SU-DHL-6 (cell line): ENCODE measurements around the gene ARMC10.
"Not testable (repeated sequence)": the region's sequence is repeated elsewhere in the genome, so short reads cannot be mapped to it uniquely, and the experiment has no call there.

ENCODE experiments used
- H2AFZ ChIP-seq: fragments of 200-600 bp; sonication (generic); 2 replicates; pipeline ENCODE4 v1.6.1; 2014; ENCODE audit warnings: low read depth, mild to moderate bottlenecking, moderate library complexity, mixed read lengths, antibody characterized with exemption, low read length; ENCODE audit not compliant: severe bottlenecking
- H3F3A ChIP-seq: fragments of 200-600 bp; shearing (Covaris generic); 2 replicates; pipeline ENCODE4 v1.6.0; 2016; ENCODE audit warnings: antibody characterized with exemption, mild to moderate bottlenecking; ENCODE audit not compliant: insufficient read depth
- H3K27ac ChIP-seq: fragments of 200-600 bp; sonication (generic); 2 replicates; pipeline ENCODE4 v1.5.1; 2016; ENCODE audit warnings: low read depth, mild to moderate bottlenecking, low read length, moderate library complexity, mixed read lengths
- H3K27me3 ChIP-seq: fragments of 200-600 bp; sonication (generic), shearing (Covaris generic); 2 replicates; pipeline ENCODE4 v1.6.0; 2014; ENCODE audit warnings: mild to moderate bottlenecking, low read length
- H3K36me3 ChIP-seq: fragments of 200-600 bp; sonication (generic); 2 replicates; pipeline ENCODE4 v1.6.1; 2014; ENCODE audit warnings: mild to moderate bottlenecking, low read length, mixed read lengths
- H3K4me2 ChIP-seq: fragments of 300-600, 200-600 bp; shearing (Covaris generic), sonication (generic); 2 replicates; pipeline ENCODE4 v1.6.0; 2014; ENCODE audit warnings: low read length, low read depth, mild to moderate bottlenecking; ENCODE audit not compliant: poor library complexity, severe bottlenecking
- H3K4me3 ChIP-seq: fragments of 200-600 bp; sonication (generic); 2 replicates; pipeline ENCODE4 v1.5.1; 2014; ENCODE audit warnings: antibody characterized with exemption, low read length, mild to moderate bottlenecking, mixed read lengths; ENCODE audit not compliant: insufficient read depth, poor library complexity, severe bottlenecking
- H3K79me2 ChIP-seq: fragments of 200-600 bp; sonication (generic); 2 replicates; pipeline ENCODE4 v1.6.1; 2014; ENCODE audit warnings: mild to moderate bottlenecking, low read length, moderate library complexity; ENCODE audit not compliant: insufficient read depth
- H3K9ac ChIP-seq: fragments of 200-600 bp; sonication (generic); 2 replicates; pipeline ENCODE4 v1.7.0; 2014; ENCODE audit warnings: mild to moderate bottlenecking, low read length
- H3K9me2 ChIP-seq: fragments of 200-600 bp; sonication (generic); replicated peaks from 2 replicates; pipeline ENCODE4 v1.6.1; 2014; ENCODE audit warnings: low read length; ENCODE audit not compliant: insufficient read depth
- H3K9me3 ChIP-seq: fragments of 200-600 bp; sonication (generic); 2 replicates; pipeline ENCODE4 v1.6.1; 2014; ENCODE audit warnings: low read length, mixed read lengths; ENCODE audit not compliant: insufficient read depth
- H4K20me1 ChIP-seq: fragments of 200-600 bp; sonication (generic); 2 replicates; pipeline ENCODE4 v1.6.1; 2014; ENCODE audit warnings: low read depth, mild to moderate bottlenecking, antibody characterized with exemption, low read length, moderate library complexity, mixed read lengths
- EZH2phosphoT487 ChIP-seq: fragments of 200-600 bp; sonication (generic), shearing (Covaris generic); conservative IDR thresholded peaks from 2 replicates; pipeline ENCODE4 v1.6.1; 2018; ENCODE audit warnings: mild to moderate bottlenecking, antibody characterized with exemption, low read length, moderate library complexity, mixed read lengths
- TF ChIP-seq, protein P1 (sequence below): fragments of 200-600 bp; sonication (generic); IDR thresholded peaks from one replicate; pipeline ENCODE4 v1.5.1; 2017; ENCODE audit warnings: antibody characterized with exemption, mild to moderate bottlenecking, low read length, moderate library complexity; ENCODE audit not compliant: insufficient read depth, poor library complexity, severe bottlenecking

The ARMC10 gene

DNA sequence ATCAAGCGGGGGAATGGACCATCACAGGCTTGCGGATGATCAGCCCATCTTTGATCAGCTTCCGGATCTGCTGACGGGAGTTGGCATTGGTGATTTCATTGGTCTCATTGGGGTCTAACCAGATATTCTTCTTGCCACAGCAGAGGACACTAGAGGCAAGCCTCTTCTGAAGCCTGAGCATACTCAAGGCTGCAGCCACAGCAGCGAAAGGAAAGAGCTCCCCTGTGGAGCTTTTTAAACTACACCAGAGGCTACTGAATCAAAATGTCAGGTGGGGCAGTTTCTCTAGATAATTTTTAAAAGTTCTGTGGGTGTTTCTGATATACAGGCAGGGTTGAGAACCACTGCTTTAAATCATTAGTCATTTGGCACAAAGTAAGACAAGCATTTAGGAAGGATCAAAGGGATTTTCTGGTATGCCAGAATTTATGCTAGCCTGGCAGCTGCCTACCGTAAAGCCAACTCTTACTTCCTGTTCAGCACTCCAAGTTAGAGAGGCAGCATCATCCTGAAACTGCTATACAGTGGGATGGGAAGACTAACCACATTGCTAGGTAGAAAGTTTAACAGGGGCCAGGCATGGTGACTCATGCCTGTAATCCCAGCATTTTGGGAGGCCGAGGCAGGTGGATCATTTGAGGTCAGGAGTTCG, 66.9 kb downstream of the ARMC10 start:
- Histone ChIP-seq H3K36me3 (no peaks in the 10 kb centered on the region), H3K79me2 (peaks cover 7% of the 10 kb centered on the region; the same call in 1 of the 2 replicates), H3K27ac (no peak overlapping the region), H2AFZ (no peak overlapping the region), H3K4me2 (no peak overlapping the region), H3K9ac (no peak overlapping the region), H3K9me3 (no peaks in the 10 kb centered on the region), H3K4me3 (no peak overlapping the region), H4K20me1 (no peaks in the 10 kb centered on the region), H3K9me2 (no peaks in the 10 kb centered on the region), H3F3A (0 out of 2 replicates have a peak, but pooled peaks cover under 1% of the 10 kb centered on the region), H3K27me3 (no peaks in the 10 kb centered on the region)
- TF ChIP-seq, protein P1, sequence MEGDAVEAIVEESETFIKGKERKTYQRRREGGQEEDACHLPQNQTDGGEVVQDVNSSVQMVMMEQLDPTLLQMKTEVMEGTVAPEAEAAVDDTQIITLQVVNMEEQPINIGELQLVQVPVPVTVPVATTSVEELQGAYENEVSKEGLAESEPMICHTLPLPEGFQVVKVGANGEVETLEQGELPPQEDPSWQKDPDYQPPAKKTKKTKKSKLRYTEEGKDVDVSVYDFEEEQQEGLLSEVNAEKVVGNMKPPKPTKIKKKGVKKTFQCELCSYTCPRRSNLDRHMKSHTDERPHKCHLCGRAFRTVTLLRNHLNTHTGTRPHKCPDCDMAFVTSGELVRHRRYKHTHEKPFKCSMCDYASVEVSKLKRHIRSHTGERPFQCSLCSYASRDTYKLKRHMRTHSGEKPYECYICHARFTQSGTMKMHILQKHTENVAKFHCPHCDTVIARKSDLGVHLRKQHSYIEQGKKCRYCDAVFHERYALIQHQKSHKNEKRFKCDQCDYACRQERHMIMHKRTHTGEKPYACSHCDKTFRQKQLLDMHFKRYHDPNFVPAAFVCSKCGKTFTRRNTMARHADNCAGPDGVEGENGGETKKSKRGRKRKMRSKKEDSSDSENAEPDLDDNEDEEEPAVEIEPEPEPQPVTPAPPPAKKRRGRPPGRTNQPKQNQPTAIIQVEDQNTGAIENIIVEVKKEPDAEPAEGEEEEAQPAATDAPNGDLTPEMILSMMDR: no peak
- no peak for TF ChIP-seq EZH2phosphoT487

DNA sequence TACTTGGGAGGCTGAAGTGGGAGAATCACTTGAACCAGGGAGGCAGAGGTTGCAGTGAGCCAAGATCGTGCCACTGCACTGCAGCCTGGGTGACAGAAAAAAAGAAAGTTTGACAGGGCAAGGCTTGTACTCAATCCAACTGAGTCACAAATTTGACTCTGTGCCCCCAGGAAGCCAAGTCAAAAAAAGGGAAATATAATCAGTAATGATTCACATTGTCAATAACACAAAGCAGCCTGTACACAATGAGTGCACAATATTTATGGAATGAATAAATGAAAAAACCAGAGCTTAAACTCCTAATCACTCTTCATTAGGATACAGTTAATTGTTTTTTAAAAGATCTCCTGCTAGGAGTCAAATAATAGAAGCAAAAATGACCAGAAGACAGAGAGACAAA, 67.6 kb downstream of the ARMC10 start:
- no peaks in the 10 kb centered on the region for H4K20me1 ChIP-seq

DNA sequence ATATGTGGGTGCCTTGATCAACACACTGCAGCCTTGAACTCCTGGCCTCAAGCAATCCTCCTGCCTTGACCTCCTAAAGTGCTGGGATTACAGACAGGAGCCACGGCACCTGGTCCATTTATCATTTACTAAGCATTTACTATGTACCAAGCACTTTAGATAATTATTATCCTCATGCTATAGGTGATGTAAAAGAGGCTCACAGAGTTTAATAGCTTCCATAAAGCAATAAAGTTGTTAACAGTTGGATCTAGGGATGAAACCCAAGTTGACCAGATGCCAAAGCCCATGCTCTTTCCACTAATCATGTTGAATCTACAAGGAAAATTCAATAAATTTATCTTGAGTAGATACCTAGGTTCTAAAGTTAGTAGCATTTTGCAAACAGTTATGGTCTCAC, 68.9 kb downstream of the ARMC10 start:
- Histone ChIP-seq H3K9me2 (no peaks in the 10 kb centered on the region), H3K4me2 (no peak overlapping the region), H3K79me2 (peaks cover 26% of the 10 kb centered on the region; the same call in 1 of the 2 replicates)

More for the DNA sequence above, 67.6 kb downstream of the ARMC10 start:
- Histone ChIP-seq H3K9ac (no peak overlapping the region), H3K4me3 (no peak overlapping the region), H3K9me2 (no peaks in the 10 kb centered on the region), H3K79me2 (peaks cover 12% of the 10 kb centered on the region; the same call in 1 of the 2 replicates), H3K36me3 (no peaks in the 10 kb centered on the region), H3F3A (peaks cover 7% of the 10 kb centered on the region; the same call in 1 of the 2 replicates), H3K27ac (no peak overlapping the region), H3K27me3 (no peaks in the 10 kb centered on the region), H3K4me2 (no peak overlapping the region), H2AFZ (no peak overlapping the region), H3K9me3 (no peaks in the 10 kb centered on the region)
- TF ChIP-seq EZH2phosphoT487: no peak
- TF ChIP-seq, protein P1: no peak

DNA sequence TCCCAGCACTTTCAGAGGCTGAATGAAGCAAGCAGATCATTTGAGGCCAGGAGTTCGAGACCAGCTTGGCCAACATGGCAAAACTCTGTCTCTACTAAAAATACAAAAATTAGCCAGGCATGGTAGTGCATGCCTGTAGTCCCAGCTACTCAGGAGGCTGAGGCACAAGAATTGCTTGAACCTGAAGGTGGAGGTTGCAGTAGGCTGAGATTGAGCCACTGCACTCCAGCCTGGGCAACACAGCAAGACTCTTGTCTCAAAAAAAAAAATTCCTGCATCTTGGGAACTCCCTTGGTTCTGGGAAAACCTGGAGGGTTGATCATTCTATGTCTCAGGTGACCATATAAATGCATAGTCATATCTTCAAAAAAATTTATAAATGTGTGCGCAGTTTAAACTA, 69.8 kb downstream of the ARMC10 start:
- not testable (repeated sequence) for H3K4me3 ChIP-seq, H3K27ac ChIP-seq, H3K9me2 ChIP-seq, H2AFZ ChIP-seq, H3K9me3 ChIP-seq, H3K36me3 ChIP-seq, H3K4me2 ChIP-seq, H3K9ac ChIP-seq, H3K27me3 ChIP-seq, H4K20me1 ChIP-seq
- H3F3A ChIP-seq: peaks cover 11% of the 10 kb centered on the region; the same call in 1 of the 2 replicates
- H3K79me2 ChIP-seq: peaks cover 27% of the 10 kb centered on the region; the same call in 1 of the 2 replicates

More for the DNA sequence above, 68.9 kb downstream of the ARMC10 start:
- no peaks in the 10 kb centered on the region for H3K27me3 ChIP-seq
- H2AFZ ChIP-seq: no peak overlapping the region
- TF ChIP-seq, protein P1: no peak
- H3F3A ChIP-seq: peaks cover 8% of the 10 kb centered on the region; the same call in 1 of the 2 replicates
- no peak overlapping the region for H3K9ac ChIP-seq
- H3K27ac ChIP-seq: no peak overlapping the region
- no peak overlapping the region for H3K4me3 ChIP-seq
- no peaks in the 10 kb centered on the region for H4K20me1 ChIP-seq
- no peaks in the 10 kb centered on the region for H3K36me3 ChIP-seq
- no peaks in the 10 kb centered on the region for H3K9me3 ChIP-seq
